Activated CD8-positive, alpha-beta memory T cell treated with anti-CD3 and anti-CD28 coated beads, Interleukin-2, amount 50 U/mL, for 24 hours (primary cell): ENCODE results near the gene B3GNT5.
"Not testable (repeated sequence)": the region's sequence is repeated elsewhere in the genome, so short reads cannot be mapped to it uniquely, and the experiment has no call there.

Source experiments
- DNase-seq: peaks from one replicate; pipeline ENCODE4 v3.0.0-alpha.2; 2020; ENCODE audit errors: extremely low read depth

The B3GNT5 gene

GRCh38 chr3:183252973-183253527 is at the start of gene B3GNT5:
B3GNT5 (plus strand) TSS chr3:183253253; CDS start chr3:183269799, 16,546 bp downstream.
- DNase-seq, result no peak

GRCh38 chr3:183203670-183204069 is 49.4 kb upstream of the B3GNT5 start:
- no peak for DNase-seq

- DNase-seq, result no peak
Observed at GRCh38 chr3:183208260-183208659, 44.8 kb upstream of the B3GNT5 start.

- no peak for DNase-seq
Observed at GRCh38 chr3:183208800-183209199, 44.3 kb upstream of the B3GNT5 start.

GRCh38 chr3:183210341-183210740 is 42.7 kb upstream of the B3GNT5 start:
- no peak for DNase-seq

- no peak for DNase-seq
Observed at GRCh38 chr3:183210862-183211341, 42.2 kb upstream of the B3GNT5 start.

GRCh38 chr3:183211352-183211751 is 41.7 kb upstream of the B3GNT5 start:
- no peak for DNase-seq

GRCh38 chr3:183212096-183212495 is 41.0 kb upstream of the B3GNT5 start:
- no peak for DNase-seq

- DNase-seq, result no peak
Observed at GRCh38 chr3:183212565-183212964, 40.5 kb upstream of the B3GNT5 start.

GRCh38 chr3:183213415-183214276 is 39.4 kb upstream of the B3GNT5 start:
- no peak for DNase-seq

- DNase-seq, result no peak
Observed at GRCh38 chr3:183214277-183214612, 38.8 kb upstream of the B3GNT5 start.

- no peak for DNase-seq
Observed at GRCh38 chr3:183215591-183216202, 37.4 kb upstream of the B3GNT5 start.

- DNase-seq, result no peak
Observed at GRCh38 chr3:183217548-183218332, 35.3 kb upstream of the B3GNT5 start.

GRCh38 chr3:183218826-183219225 is 34.2 kb upstream of the B3GNT5 start:
- DNase-seq, result no peak

- no peak for DNase-seq
Observed at GRCh38 chr3:183220828-183221227, 32.2 kb upstream of the B3GNT5 start.

GRCh38 chr3:183222631-183223235 is 30.3 kb upstream of the B3GNT5 start:
- no peak for DNase-seq

GRCh38 chr3:183224180-183224970 is 28.7 kb upstream of the B3GNT5 start:
- DNase-seq, result no peak

GRCh38 chr3:183226333-183226890 is 26.6 kb upstream of the B3GNT5 start:
- DNase-seq, result no peak

GRCh38 chr3:183227586-183227985 is 25.5 kb upstream of the B3GNT5 start:
- no peak for DNase-seq

GRCh38 chr3:183229178-183229577 is 23.9 kb upstream of the B3GNT5 start:
- no peak for DNase-seq

GRCh38 chr3:183230251-183230650 is 22.8 kb upstream of the B3GNT5 start:
- DNase-seq, result not testable (repeated sequence)
